H9 (cell line): Measurements from ENCODE around the gene RALGDS. TPM values are rescaled to one million over a fixed set of nuclear protein-coding genes. Genes with fewer than 3 reads are reported as not detected.

ENCODE experiments used
- DNase-seq: peaks from one replicate; pipeline ENCODE4 v3.0.0-alpha.2; 2017
- H2AFZ ChIP-seq: one replicate; pipeline ENCODE4 v1.6.1; 2013; ENCODE audit warnings: mild to moderate bottlenecking, low read length, control low read depth, moderate library complexity
- H2AK5ac ChIP-seq: 2 replicates; pipeline ENCODE4 v1.6.1; 2013; ENCODE audit warnings: low read length, control low read depth, mixed read lengths; ENCODE audit not compliant: insufficient read length
- H2BK120ac ChIP-seq: one replicate; pipeline ENCODE4 v1.6.1; 2013; ENCODE audit warnings: low read depth, mild to moderate bottlenecking, low read length, control low read depth, inconsistent platforms; ENCODE audit not compliant: poor library complexity, severe bottlenecking
- H2BK12ac ChIP-seq: 2 replicates; pipeline ENCODE4 v1.6.1; 2013; ENCODE audit warnings: low read length, control low read depth, mixed read lengths, low read depth; ENCODE audit not compliant: insufficient read length
- H2BK15ac ChIP-seq: 2 replicates; pipeline ENCODE4 v1.6.1; 2013; ENCODE audit warnings: low read depth, low read length, control low read depth
- H2BK20ac ChIP-seq: one replicate; pipeline ENCODE4 v1.6.1; 2013; ENCODE audit warnings: low read depth, mild to moderate bottlenecking, low read length, control low read depth, inconsistent platforms; ENCODE audit not compliant: poor library complexity, severe bottlenecking
- H2BK5ac ChIP-seq: 2 replicates; pipeline ENCODE4 v1.6.1; 2013; ENCODE audit warnings: low read length, control low read depth, mixed read lengths; ENCODE audit not compliant: insufficient read length
- H3K14ac ChIP-seq: 2 replicates; pipeline ENCODE4 v1.6.1; 2013; ENCODE audit warnings: low read length, control low read depth; ENCODE audit not compliant: insufficient read depth
- H3K18ac ChIP-seq: 2 replicates; pipeline ENCODE4 v1.6.1; 2013; ENCODE audit warnings: low read depth, mild to moderate bottlenecking, mixed read lengths, low read length, control low read depth; ENCODE audit not compliant: insufficient read length
- H3K23ac ChIP-seq: 2 replicates; pipeline ENCODE4 v1.6.1; 2013; ENCODE audit warnings: low read length, control low read depth, mixed read lengths, low read depth; ENCODE audit not compliant: insufficient read length
- H3K23me2 ChIP-seq: 2 replicates; pipeline ENCODE4 v1.6.1; 2013; ENCODE audit warnings: low read depth, mild to moderate bottlenecking, mixed read lengths, low read length, control low read depth; ENCODE audit not compliant: insufficient read length, poor library complexity, severe bottlenecking
- H3K27ac ChIP-seq: 2 replicates; pipeline ENCODE4 v1.5.1; 2013; ENCODE audit warnings: low read length, control low read depth, mixed read lengths, low read depth; ENCODE audit not compliant: insufficient read length
- H3K27me3 ChIP-seq: 2 replicates; pipeline ENCODE4 v1.6.1; 2013; ENCODE audit warnings: low read length, control low read depth, inconsistent platforms; ENCODE audit not compliant: insufficient read depth
- H3K4ac ChIP-seq: 2 replicates; pipeline ENCODE4 v1.6.1; 2013; ENCODE audit warnings: low read depth, mild to moderate bottlenecking, control low read depth, inconsistent platforms, low read length, moderate library complexity
- H3K4me1 ChIP-seq: 2 replicates; pipeline ENCODE4 v1.6.1; 2013; ENCODE audit warnings: low read length, control low read depth, inconsistent platforms; ENCODE audit not compliant: insufficient read depth
- H3K4me2 ChIP-seq: 2 replicates; pipeline ENCODE4 v1.6.1; 2013; ENCODE audit warnings: low read length, control low read depth, mixed read lengths; ENCODE audit not compliant: insufficient read length, insufficient read depth
- H3K56ac ChIP-seq: 2 replicates; pipeline ENCODE4 v1.6.1; 2013; ENCODE audit warnings: low read depth, mild to moderate bottlenecking, mixed read lengths, low read length, control low read depth; ENCODE audit not compliant: insufficient read length
- H3K79me1 ChIP-seq: 2 replicates; pipeline ENCODE4 v1.6.1; 2013; ENCODE audit warnings: low read depth, mild to moderate bottlenecking, moderate library complexity, low read length, control low read depth, inconsistent platforms; ENCODE audit not compliant: insufficient read depth, poor library complexity, severe bottlenecking
- H3K79me2 ChIP-seq: 2 replicates; pipeline ENCODE4 v1.6.1; 2013; ENCODE audit warnings: low read length, control low read depth, inconsistent platforms; ENCODE audit not compliant: insufficient read depth
- H3K9ac ChIP-seq: 2 replicates; pipeline ENCODE4 v1.6.1; 2013; ENCODE audit warnings: low read length, control low read depth, mixed read lengths; ENCODE audit not compliant: insufficient read length; ENCODE audit errors: extremely low read depth
- H3K9me3 ChIP-seq: one replicate; pipeline ENCODE4 v1.6.1; 2013; ENCODE audit warnings: low read depth, low read length, inconsistent platforms; ENCODE audit not compliant: control insufficient read depth
- H3T11ph ChIP-seq: one replicate; pipeline ENCODE4 v1.6.1; 2013; ENCODE audit warnings: mild to moderate bottlenecking, low read length, control low read depth, inconsistent platforms
- H4K20me1 ChIP-seq: one replicate; pipeline ENCODE4 v1.6.1; 2013; ENCODE audit not compliant: control insufficient read depth, insufficient read length, insufficient read depth
- H4K5ac ChIP-seq: 2 replicates; pipeline ENCODE4 v1.6.1; 2013; ENCODE audit warnings: low read depth, mild to moderate bottlenecking, mixed read lengths, low read length, control low read depth; ENCODE audit not compliant: insufficient read length
- H4K8ac ChIP-seq: replicated peaks from 2 replicates; pipeline ENCODE4 v1.6.1; 2013; ENCODE audit warnings: low read length, control low read depth, mixed read lengths, low read depth; ENCODE audit not compliant: insufficient read length
- H4K91ac ChIP-seq: 2 replicates; pipeline ENCODE4 v1.6.1; 2013; ENCODE audit warnings: low read depth, mild to moderate bottlenecking, moderate library complexity, mixed read lengths, low read length, control low read depth; ENCODE audit not compliant: insufficient read length
- H3K27ac Mint-ChIP-seq, 3 experiments: 2 replicates in 2 of 3; 3 replicates in 1 of 3; pipeline ENCODE4 v1.8.0; 2020 to 2021; ENCODE audit warnings: mixed read lengths in 3 of 3, mild to moderate bottlenecking in 1 of 3, moderate library complexity in 1 of 3
- H3K27me3 Mint-ChIP-seq: 2 replicates; pipeline ENCODE4 v1.8.0; 2021; ENCODE audit warnings: low read depth, mild to moderate bottlenecking, moderate library complexity, mixed read lengths
- H3K36me3 Mint-ChIP-seq, 3 experiments: 2 replicates in 2 of 3; 3 replicates in 1 of 3; pipeline ENCODE4 v1.8.0; 2020 to 2021; ENCODE audit warnings: low read depth in 3 of 3, mixed read lengths in 3 of 3; ENCODE audit not compliant: insufficient read depth in 1 of 3
- H3K4me1 Mint-ChIP-seq, 2 experiments: 2 replicates each; pipeline ENCODE4 v1.8.0; 2020; ENCODE audit warnings: mixed read lengths in 2 of 2
- H3K4me3 Mint-ChIP-seq, 2 experiments: 2 replicates in 1 of 2; 3 replicates in 1 of 2; pipeline ENCODE4 v1.8.0; 2020 to 2021; ENCODE audit warnings: mild to moderate bottlenecking in 2 of 2, mixed read lengths in 2 of 2, moderate library complexity in 1 of 2
- H3K9me3 Mint-ChIP-seq, 2 experiments: 2 replicates in 1 of 2; 3 replicates in 1 of 2; pipeline ENCODE4 v1.8.0; 2020; ENCODE audit warnings: mild to moderate bottlenecking in 2 of 2, mixed read lengths in 2 of 2, moderate library complexity in 1 of 2
- CTCF ChIP-seq: fragments of 200-600 bp; sonication (generic); conservative IDR thresholded peaks from 3 replicates; pipeline ENCODE4 v1.8.0; 2021; ENCODE audit warnings: antibody characterized with exemption, mild to moderate bottlenecking
- WGBS: extraction: QIAGEN DNeasy Blood & Tissue Kit; methylation state at CpG from one replicate; pipeline ENCODE4 v1.1.7; 2013; ENCODE audit warnings: missing lambda C conversion rate, low lambda C conversion rate, mixed read lengths; ENCODE audit not compliant: insufficient read length; ENCODE audit errors: extremely low coverage; 5-methylcytosine and 5-hydroxymethylcytosine counted together
- total RNA-seq: library from RNA; stranded (reverse); gene quantifications from 2 replicates; pipeline ENCODE4 v1.2.1, GENCODE V29; 2021

RALGDS gene
- total RNA-seq, 1 experiment from 2014 or later, result 21.3 TPM

GRCh38 chr9:133078486-133078885 is 42.6 kb downstream of the RALGDS start:
- H3K4me3 Mint-ChIP-seq, result no peak overlapping the region
- TF ChIP-seq CTCF, result no peak
- Histone ChIP-seq H3K18ac (no peak overlapping the region), H3K4me2 (no peak overlapping the region), H3K79me2 (no peaks in the 10 kb centered on the region), H2BK20ac (no peak overlapping the region), H3K9me3 (no peaks in the 10 kb centered on the region), H3K4me1 (no peaks in the 10 kb centered on the region; the same call in 1 of the 2 replicates), H3K23ac (no peak overlapping the region), H2AFZ (no peak overlapping the region), H2BK12ac (no peak overlapping the region), H3K9ac (no peak overlapping the region), H4K91ac (no peak overlapping the region), H3K27me3 (no peaks in the 10 kb centered on the region), H2AK5ac (no peak overlapping the region), H3K23me2 (no peaks in the 10 kb centered on the region), H3T11ph (no peak overlapping the region), H3K56ac (no peak overlapping the region), H4K20me1 (no peaks in the 10 kb centered on the region), H2BK15ac (no peak overlapping the region), H4K8ac (no peak overlapping the region), H3K27ac (no peak overlapping the region), H3K4ac (no peak overlapping the region), H2BK120ac (no peak overlapping the region), H4K5ac (no peak overlapping the region), H3K79me1 (no peaks in the 10 kb centered on the region), H3K14ac (no peak overlapping the region), H2BK5ac (no peak overlapping the region)
- WGBS, result no CpG with 5 or more reads among the region's 14 CpGs
- peaks cover 10% of the 10 kb centered on the region for H3K27me3 Mint-ChIP-seq
- peaks cover 0 to 2% (median 0%) of the 10 kb centered on the region in 3 experiments; a peak in 2 of 7 replicates for H3K36me3 Mint-ChIP-seq
- H3K4me1 Mint-ChIP-seq, result peaks cover 19% of the 10 kb centered on the region in 2 experiments
- no peak for DNase-seq
- H3K27ac Mint-ChIP-seq, result no peak overlapping the region
- no peaks in the 10 kb centered on the region for H3K9me3 Mint-ChIP-seq
